NCI-H2029 (cell line): Measurements from ENCODE around the gene ARMC8.

ENCODE experiments used
- DNase-seq: peaks from one replicate; lab custom pipeline; 2025; lab: John Stamatoyannopoulos, UW

Gene ARMC8

DNA sequence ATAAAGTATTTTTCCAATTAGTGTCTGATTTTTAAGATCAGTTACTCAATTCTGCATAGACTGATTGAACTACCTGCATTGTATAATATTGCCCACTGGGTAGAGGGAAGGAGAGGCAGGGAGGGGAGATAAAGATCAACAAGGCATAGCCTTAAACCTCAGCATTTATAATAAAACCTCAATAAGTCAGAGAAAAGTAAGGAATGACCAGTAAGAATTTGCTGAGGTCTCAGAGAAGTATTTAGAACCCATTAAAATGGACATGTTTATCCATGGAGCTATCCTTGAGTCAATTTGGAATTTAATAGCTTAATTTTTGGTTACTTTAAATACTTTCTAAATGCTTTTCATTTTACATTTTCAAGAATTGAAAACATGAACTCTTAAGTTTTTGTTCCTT, 62.5 kb downstream of the ARMC8 start:
- no peak for DNase-seq

DNA sequence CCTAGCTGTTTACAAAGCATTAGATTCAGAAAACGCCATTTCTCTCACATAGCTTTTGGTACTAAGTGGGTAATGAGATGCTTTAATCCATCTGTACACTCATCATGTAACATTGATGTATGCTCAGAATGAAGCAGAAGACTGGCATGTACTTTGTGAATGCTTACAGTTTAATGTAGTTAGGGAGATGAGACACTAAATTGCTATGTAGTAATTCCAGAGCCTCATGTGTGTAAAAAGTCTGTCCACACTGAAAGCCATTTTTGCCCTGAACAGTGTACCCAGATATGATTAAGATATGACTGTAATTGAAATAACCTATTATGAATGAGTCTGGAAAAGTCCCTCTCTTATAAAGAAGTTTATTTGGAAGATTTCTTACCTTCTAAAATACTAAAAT, 66.5 kb downstream of the ARMC8 start:
- DNase-seq = no peak

DNA sequence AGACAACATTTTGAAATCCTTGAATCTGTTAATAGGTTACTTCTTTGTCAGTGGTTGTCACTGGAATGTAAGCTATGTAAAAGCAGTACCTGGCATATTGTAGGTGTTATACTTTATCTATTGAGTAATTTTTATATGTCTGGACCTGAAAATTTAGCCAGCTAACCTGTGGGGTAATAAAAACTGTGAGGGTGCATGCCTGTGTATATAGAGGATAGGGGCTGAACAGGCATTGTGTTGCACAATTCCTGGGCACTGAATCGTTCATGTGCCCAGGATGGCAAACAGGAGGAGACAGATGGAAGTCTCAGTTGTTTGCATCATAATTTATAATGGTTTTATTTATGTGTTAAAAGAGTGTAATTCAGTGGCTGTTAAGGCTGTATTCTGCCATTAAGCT, 67.1 kb downstream of the ARMC8 start:
- no peak for DNase-seq

DNA sequence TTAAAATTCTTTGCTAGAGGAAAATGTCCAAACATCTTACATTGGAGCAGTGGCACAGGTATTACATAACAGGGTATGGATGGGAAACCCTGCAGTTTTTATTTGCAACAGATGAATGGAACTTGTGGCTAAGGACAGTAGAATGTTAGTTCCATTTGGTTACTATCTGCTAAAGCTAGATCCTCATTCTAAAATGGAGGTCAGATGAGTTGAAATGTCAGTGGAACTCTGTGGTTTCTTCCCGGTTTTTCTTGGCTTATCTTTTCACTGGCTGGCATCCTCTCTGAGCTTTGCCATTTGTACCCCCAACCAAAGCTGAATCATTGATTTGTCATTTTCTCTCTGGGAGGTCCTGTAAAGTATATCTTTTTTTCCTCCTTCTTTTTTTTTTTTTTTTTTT, 68.9 kb downstream of the ARMC8 start:
- no peak for DNase-seq

DNA sequence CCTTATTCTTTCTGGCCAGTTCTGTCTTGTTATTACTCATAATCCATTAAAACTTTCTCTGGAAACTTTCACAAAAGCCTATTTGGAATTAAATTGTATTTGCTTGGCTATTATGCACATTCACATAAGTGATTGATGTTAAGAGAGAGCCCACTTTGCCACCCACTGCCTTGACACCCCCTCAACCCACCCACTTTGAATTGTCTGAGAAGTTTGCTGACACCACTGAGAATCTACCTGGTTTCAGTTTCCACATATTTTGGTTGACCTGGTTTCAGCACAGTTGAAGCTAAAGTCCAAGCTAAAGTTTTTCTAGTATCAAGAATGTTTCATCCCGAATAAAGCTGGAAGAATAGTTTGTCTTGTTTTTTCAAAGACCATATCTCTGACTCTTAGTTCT, 70.9 kb downstream of the ARMC8 start:
- DNase-seq = no peak

DNA sequence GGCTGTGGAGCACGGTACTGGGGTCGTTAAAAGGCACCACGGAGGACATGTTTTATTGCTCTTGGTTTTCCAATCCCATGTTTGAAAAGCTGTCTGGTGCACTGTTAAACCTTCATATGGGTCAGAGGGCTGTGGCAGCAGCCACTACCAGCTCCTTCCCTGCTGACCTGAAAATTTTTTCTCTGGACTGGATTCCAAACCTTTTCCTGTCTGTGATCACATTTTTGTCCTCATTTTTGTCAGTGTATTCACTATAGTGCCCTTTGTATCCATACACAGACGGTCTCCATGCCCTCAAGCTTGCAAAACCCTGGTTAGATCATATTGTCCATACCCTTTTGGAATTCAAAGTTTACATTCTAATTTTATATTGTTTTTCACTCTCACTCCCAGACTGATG, 72.0 kb downstream of the ARMC8 start:
- no peak for DNase-seq

DNA sequence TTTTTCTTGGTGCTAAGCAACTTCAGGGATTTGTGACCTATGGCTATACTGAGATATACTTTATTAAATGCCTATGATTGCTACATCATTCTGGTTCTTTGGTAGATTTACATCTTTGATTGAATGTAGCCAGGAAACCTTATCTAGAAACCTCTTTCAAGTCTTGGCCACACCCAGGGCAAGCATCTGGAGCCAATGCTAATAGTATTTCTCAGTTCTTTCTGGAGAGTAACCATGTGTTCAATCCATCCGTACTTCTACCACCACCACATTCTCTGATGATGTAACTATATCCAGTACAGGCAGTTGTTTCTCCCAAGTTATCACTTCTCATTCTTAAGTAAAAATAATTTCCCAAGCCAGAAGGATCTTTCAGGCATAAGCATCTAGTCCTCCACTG, 73.5 kb downstream of the ARMC8 start:
- DNase-seq = no peak

DNA sequence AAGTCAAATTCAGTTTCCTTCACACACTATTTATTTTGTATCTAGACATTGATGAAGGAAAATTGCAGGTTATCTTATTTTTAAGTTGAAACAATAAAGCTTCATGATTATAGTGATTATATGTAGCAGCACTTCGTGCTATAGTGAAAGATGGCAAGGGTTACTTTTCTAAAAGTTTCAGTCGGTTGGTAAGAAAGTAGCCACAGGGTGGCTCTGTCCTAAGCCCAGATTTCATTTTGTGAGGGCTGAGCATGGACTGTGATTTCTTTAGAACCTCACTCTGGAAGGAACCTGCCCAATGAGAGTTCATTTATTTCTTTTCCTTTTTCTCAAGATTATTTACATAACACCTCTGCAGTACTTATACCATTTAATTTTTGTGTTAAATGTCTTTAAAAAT, 76.0 kb downstream of the ARMC8 start:
- DNase-seq = no peak

DNA sequence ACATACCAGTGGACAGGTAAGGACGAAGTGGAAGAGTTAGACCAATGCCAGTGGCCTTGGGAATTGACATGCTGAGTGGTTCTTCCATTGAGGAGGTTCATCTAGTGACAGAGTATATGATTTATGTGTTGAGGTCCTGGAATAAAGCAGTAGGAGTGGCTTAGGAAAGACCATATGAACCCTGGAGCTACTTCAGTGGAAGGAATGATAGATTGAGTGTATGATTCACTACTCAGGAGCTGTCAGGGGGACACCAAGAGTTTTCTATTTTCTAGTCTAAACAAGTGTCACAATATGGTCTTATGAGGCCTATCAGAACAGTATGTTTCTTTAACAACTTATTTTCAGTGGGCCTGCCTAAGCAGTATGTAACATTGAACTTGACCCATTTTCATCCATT, 78.6 kb downstream of the ARMC8 start:
- no peak for DNase-seq

DNA sequence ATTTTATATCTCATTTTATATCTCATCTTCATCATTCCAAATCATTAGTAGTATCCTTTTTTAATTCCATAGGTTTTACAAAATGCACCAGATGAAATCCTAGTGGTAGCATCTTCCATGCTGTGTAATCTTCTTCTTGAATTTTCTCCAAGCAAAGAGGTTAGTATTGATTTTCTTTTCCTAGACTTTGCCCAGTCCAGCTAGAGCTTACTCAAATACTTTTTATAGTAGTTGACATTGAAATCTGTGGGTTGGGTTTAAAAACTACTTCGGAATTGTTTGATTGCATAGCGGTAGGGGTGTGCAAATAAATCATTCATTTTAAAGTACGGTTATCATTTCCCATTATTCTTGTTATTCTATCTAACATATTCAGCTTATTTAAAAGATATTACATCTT, 80.0 kb downstream of the ARMC8 start:
- DNase-seq = no peak

DNA sequence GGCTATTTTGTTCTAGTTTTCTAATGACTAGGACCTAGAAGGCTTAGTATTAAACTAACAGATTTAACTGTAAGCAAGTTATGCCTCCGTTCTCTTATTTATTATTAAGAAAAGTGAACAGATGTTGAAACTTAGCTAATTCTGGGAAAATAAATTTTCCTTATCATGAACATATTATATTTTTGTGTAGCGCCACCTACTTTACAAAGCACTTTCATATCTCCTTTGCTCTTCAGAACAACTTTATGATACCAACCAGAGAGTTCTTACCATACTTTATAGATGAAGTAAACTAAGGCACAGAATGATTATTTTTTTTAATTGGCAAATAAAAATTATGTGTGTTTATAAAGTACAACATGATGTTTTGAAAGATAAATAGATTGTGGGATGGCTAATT, 83.1 kb downstream of the ARMC8 start:
- DNase-seq = no peak

DNA sequence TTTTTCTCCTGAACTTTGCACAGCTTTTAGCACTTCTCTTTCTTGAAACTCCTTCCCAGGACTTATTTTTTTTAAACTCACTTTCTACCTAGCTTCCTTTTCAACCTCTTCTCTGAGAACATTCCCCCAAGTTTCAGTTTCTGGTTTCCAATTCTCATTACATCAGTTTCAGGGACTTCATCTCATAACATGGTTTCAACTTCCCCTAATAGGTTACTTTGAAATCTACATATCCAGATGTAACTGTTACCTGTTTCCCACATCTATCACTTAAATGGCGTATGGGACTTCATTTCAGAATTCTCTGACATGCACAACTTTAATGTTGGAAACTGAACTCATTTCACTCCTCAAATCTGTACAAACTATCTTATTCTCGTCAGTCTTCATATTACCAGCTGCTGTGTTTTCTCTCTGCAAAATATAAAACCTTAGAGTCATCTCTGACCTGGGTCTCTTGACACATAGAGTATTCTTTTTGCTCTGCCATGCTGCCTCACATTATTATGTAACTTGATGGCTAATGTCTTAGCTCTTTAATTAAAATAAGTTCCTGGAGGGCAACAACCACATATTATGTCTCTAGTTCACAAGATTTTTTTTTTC, 84.2 kb downstream of the ARMC8 start:
- DNase-seq = no peak

DNA sequence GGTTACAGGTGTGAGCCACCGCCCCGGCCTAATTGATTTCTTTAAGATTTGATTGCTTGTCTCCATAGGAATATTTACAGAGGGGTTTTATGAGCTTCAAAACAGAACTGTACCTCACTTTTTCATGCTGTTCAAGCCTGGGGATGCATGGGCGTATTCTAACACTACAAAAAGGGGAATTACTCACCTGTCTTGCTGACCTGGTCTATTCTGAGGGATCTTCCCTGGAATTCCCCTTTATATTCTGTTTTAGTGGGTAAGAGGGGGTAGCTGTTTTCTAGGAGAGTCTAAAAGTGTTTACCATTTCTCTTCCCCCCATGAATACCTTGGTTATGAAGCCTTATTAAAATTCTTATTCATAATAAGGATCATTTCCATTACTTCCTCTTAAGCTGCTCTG, 94.5 kb downstream of the ARMC8 start:
- DNase-seq = no peak

DNA sequence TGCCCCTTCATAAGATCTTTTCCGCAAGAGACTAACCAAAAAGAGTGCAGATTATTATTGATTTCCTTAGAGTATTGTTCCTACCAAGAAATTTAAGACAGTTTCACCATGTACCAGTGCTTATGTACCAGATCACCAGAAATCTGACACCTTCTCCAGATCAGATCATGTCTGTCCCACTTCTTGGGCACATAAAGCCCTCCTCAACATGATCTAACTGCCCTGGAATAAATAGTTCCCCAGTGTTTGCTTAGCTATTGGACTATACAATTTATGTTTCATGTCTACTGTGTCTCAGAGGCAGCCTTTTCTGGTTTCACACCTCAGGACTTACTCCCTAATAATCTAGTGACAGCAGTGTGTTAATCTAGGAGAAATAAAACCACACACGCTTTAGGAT, 95.7 kb downstream of the ARMC8 start:
- no peak for DNase-seq

DNA sequence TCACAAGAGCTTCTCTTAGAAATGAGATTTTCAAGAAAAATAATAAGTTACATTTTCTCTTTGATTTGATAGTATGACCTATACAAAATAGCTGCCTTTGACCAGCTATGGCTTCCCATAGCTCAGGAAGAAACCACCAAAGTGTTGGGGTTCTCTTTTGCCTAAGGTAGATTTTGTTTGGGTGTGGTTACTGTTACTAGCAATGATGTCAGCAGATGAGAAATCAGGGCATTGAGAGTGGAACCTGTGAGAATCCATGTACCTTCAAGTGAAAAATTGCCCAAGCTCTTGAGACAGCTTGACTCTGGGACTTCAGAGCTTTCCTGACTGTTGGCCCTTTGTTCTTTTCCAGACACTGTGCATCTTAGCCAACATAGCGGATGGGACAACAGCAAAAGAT, 97.0 kb downstream of the ARMC8 start:
- no peak for DNase-seq

DNA sequence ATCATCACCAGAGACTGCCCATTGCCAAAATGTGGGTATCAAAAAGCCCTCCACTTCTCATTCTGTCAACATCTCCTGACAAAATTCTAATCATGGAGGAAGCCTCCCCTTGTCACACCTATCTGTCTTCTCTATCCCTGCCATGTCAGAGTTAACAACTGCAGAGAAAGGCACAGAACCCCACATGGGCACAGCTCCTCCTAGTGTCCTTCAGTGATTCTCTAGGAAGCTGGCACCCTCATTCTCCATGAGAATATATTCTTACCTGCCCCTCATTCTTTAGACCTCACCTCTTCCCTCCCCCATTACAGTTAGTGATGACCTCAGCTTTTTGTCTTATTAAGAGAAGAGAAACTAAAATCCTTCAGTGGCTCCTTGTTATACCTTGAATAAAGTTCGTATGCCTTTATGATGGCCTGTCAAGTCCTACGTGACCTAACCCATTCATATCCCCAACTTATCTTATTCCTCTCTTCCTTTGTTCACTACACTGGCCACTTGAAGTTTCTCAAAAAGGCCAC, 97.9 kb downstream of the ARMC8 start:
- DNase-seq = no peak

DNA sequence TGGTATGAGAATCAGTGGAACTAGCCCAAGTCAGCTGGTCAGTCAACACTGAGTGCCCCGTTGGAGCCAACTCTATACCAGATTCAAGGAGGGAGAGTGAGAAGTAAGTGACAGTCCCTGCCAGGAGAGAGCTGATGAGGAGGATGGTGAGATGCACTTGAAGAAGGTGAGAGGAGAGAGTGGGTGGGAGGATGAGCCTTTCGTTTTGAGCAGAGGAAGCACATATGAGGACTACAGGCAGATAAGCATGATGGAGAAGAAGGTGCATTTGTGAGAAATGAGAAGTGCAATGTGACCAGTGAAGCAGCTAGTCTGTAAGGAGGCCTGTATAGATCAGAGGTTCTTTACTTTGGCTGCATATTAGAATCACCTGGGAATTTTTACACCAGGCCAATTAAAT, 102.2 kb downstream of the ARMC8 start:
- no peak for DNase-seq

DNA sequence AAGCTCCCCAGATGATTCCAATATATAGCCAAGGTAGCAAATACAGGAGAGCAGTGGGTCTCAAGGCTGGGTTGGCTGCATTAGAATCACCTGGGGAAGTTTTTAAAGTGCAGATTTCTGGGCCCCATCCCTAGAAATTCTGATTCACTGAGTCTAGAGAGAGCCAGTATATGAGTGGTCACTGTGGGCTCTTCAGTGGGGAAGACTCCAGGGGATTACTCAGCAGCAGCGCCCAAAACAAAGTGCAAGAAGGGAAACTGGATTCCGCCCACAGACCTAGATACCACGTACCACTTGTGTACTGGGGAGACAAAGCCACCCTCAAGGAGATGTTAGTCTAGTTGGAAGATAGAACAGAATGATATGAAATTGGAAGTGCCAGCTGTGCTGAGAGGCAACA, 102.6 kb downstream of the ARMC8 start:
- DNase-seq = no peak

DNA sequence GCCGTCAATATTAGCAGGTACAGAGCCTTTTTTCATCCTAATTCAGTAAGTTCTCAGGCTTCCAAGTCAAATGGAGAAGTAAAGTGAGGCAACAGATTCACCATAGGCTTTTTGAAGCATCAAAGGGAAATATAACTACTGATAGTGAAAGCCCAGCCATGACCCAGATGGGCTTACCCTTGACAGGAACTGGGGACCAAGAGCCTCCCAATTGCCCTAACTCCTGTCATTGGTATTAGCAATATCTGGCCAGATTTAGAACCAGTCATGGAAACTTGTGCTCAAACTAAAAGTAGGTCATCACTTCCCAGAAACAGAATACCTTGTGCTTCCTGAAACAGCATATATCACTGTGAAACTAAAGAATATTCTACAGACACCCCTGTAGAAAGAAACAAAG, 109.5 kb downstream of the ARMC8 start:
- no peak for DNase-seq

DNA sequence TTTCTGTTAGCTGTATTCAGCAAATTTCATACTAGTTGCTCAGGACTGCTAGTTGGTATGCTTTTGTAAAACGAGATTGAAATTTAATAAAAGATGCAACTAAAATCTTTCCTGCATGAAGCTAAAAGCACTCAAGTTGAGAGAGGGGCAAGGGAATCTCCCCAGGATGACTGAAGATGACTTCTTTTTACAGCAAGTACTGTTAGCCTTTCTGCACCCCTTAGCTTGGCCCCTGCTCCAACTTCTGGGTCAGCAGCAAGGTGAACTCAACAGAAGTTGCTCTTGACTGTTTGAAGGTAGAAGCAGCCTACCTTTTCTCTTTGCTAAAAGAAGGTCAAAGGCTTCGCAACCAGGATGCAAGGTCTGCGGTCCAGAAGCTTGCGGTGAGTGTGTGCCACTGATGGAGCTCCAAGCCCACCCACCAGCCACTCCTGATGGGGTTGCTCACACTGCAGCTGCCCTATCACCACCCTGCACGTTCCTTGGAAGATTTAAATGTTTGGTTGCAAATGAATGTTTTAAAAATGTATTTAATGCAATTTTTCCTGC, 110.0 kb downstream of the ARMC8 start:
- DNase-seq = no peak

DNA sequence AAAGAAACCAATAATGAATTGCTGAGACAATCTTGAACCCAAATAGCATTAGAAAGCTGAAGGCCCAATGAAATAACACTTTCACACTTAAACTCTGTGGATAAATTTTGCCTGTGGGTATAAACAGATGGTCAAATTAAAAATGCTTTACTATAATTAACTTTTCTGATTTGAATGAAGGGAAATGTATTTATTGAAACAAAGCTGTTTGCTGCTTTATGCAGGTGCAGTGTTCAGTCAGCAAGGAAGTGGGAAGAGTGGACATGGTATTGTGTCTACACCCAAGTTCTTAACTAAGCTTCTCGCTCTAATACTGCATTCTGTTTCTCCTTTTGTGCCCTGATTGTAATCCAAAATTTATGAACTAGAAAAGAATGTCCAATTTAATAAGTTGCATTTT, 110.8 kb downstream of the ARMC8 start:
- DNase-seq = no peak

DNA sequence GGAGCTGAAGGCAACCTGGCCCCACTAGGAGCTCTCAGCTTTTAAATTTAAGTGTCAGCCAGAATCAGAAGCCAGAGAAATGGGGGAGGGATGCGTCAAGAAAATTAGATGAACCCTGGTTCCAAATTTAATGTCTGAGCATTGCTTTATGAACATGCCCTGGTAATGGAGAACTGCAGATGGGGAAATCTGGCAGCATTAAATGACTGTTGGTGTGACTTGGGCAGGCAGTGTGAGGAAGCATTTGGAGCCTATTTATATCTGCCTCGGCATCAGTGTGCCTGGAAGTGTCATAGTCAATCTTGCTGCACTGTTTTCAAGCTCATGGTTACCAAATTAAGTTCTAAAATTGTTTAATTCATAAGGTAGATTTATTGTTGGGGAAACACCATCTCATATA, 113.5 kb downstream of the ARMC8 start:
- no peak for DNase-seq

DNA sequence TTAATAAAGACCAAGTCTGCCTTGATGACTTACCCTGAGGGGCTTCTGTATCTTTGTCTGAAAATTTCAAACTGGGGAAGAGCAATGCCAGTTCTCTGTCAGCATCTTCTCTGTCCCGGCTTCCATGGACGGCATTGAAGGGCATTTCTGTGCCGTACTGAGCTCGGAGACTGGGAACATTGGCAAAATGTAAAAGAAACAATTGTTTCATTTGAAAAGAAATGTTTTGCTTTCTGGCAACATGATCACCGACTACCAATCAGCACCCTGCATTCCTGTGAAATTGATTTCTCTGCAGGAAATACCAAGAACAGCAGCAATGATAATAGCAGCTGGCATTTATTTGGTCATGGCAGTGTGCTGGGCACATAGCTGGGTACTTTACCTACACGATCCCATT, 116.4 kb downstream of the ARMC8 start:
- DNase-seq = no peak

DNA sequence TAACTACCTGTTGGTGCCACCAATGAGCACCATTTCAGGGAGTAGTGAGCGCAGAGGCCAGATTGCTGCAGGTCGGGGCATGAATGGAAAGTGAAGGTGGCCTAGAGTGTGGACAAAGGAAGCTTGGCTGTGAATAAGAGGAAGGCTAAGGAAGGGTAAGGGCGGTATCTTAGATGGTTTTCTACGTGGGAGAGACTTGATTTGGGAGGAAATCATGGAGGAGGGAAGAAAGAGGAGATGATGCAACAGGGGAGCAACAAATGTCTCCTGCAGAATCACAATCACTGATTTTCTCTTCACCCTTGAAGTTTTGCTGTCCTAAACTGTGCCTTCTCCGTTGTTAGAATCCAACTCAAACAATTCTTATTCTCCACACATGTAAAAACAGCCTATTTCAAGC, 120.8 kb downstream of the ARMC8 start:
- DNase-seq = no peak
